SU-DHL-6 (cell line): ENCODE data around the gene DOCK10.

Source experiments
- H2AFZ ChIP-seq: fragments of 200-600 bp; sonication (generic); 2 replicates; pipeline ENCODE4 v1.6.1; 2014; ENCODE audit warnings: low read depth, mild to moderate bottlenecking, moderate library complexity, mixed read lengths, antibody characterized with exemption, low read length; ENCODE audit not compliant: severe bottlenecking
- H3F3A ChIP-seq: fragments of 200-600 bp; shearing (Covaris generic); 2 replicates; pipeline ENCODE4 v1.6.0; 2016; ENCODE audit warnings: antibody characterized with exemption, mild to moderate bottlenecking; ENCODE audit not compliant: insufficient read depth
- H3K27ac ChIP-seq: fragments of 200-600 bp; sonication (generic); 2 replicates; pipeline ENCODE4 v1.5.1; 2016; ENCODE audit warnings: low read depth, mild to moderate bottlenecking, low read length, moderate library complexity, mixed read lengths
- H3K27me3 ChIP-seq: fragments of 200-600 bp; sonication (generic), shearing (Covaris generic); 2 replicates; pipeline ENCODE4 v1.6.0; 2014; ENCODE audit warnings: mild to moderate bottlenecking, low read length
- H3K36me3 ChIP-seq: fragments of 200-600 bp; sonication (generic); 2 replicates; pipeline ENCODE4 v1.6.1; 2014; ENCODE audit warnings: mild to moderate bottlenecking, low read length, mixed read lengths
- H3K4me2 ChIP-seq: fragments of 300-600, 200-600 bp; shearing (Covaris generic), sonication (generic); 2 replicates; pipeline ENCODE4 v1.6.0; 2014; ENCODE audit warnings: low read length, low read depth, mild to moderate bottlenecking; ENCODE audit not compliant: poor library complexity, severe bottlenecking
- H3K4me3 ChIP-seq: fragments of 200-600 bp; sonication (generic); 2 replicates; pipeline ENCODE4 v1.5.1; 2014; ENCODE audit warnings: antibody characterized with exemption, low read length, mild to moderate bottlenecking, mixed read lengths; ENCODE audit not compliant: insufficient read depth, poor library complexity, severe bottlenecking
- H3K79me2 ChIP-seq: fragments of 200-600 bp; sonication (generic); 2 replicates; pipeline ENCODE4 v1.6.1; 2014; ENCODE audit warnings: mild to moderate bottlenecking, low read length, moderate library complexity; ENCODE audit not compliant: insufficient read depth
- H3K9ac ChIP-seq: fragments of 200-600 bp; sonication (generic); 2 replicates; pipeline ENCODE4 v1.7.0; 2014; ENCODE audit warnings: mild to moderate bottlenecking, low read length
- H3K9me2 ChIP-seq: fragments of 200-600 bp; sonication (generic); replicated peaks from 2 replicates; pipeline ENCODE4 v1.6.1; 2014; ENCODE audit warnings: low read length; ENCODE audit not compliant: insufficient read depth
- H3K9me3 ChIP-seq: fragments of 200-600 bp; sonication (generic); 2 replicates; pipeline ENCODE4 v1.6.1; 2014; ENCODE audit warnings: low read length, mixed read lengths; ENCODE audit not compliant: insufficient read depth
- H4K20me1 ChIP-seq: fragments of 200-600 bp; sonication (generic); 2 replicates; pipeline ENCODE4 v1.6.1; 2014; ENCODE audit warnings: low read depth, mild to moderate bottlenecking, antibody characterized with exemption, low read length, moderate library complexity, mixed read lengths
- EZH2phosphoT487 ChIP-seq: fragments of 200-600 bp; sonication (generic), shearing (Covaris generic); conservative IDR thresholded peaks from 2 replicates; pipeline ENCODE4 v1.6.1; 2018; ENCODE audit warnings: mild to moderate bottlenecking, antibody characterized with exemption, low read length, moderate library complexity, mixed read lengths
- TF ChIP-seq, protein P1 (sequence below): fragments of 200-600 bp; sonication (generic); IDR thresholded peaks from one replicate; pipeline ENCODE4 v1.5.1; 2017; ENCODE audit warnings: antibody characterized with exemption, mild to moderate bottlenecking, low read length, moderate library complexity; ENCODE audit not compliant: insufficient read depth, poor library complexity, severe bottlenecking

Gene DOCK10

DNA sequence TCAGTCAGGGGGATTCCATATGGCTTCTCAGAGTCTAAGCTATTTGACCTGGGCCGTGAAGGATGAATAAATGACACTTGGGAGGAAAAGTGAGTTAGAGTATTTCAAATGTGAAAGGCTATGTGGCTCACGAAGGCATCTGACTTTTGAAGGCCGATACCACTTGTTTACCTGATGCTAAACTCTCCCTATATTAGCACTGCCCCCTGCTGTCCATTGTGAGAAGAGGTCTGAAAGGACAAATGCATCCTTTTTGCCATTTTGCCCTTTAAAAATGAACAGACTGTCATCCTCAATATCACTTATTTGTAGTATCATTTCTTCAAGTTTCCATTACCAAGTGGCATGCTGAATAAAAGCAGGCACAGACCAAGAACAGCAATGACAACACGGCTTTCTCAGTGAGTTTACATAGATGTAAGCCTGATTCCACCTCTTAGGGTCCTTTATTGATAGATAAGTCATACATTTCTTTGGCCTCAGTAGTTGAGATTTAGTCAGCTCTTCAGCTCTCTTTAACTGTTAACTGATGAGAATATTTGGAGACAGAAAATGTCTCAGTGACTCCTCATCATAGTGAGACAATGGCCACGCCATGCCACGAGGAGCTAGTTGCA, 40.1 kb downstream of the DOCK10 start:
- Histone ChIP-seq H3K4me2 (no peak overlapping the region), H3K9me3 (no peaks in the 10 kb centered on the region), H3K9me2 (no peaks in the 10 kb centered on the region), H3K27ac (no peak overlapping the region), H3K9ac (no peak overlapping the region), H3K36me3 (no peaks in the 10 kb centered on the region), H3F3A (no peaks in the 10 kb centered on the region), H3K79me2 (no peaks in the 10 kb centered on the region), H4K20me1 (no peaks in the 10 kb centered on the region), H3K27me3 (no peaks in the 10 kb centered on the region), H3K4me3 (no peak overlapping the region), H2AFZ (peak overlapping the region; percentile 21)
- TF ChIP-seq, protein P1, sequence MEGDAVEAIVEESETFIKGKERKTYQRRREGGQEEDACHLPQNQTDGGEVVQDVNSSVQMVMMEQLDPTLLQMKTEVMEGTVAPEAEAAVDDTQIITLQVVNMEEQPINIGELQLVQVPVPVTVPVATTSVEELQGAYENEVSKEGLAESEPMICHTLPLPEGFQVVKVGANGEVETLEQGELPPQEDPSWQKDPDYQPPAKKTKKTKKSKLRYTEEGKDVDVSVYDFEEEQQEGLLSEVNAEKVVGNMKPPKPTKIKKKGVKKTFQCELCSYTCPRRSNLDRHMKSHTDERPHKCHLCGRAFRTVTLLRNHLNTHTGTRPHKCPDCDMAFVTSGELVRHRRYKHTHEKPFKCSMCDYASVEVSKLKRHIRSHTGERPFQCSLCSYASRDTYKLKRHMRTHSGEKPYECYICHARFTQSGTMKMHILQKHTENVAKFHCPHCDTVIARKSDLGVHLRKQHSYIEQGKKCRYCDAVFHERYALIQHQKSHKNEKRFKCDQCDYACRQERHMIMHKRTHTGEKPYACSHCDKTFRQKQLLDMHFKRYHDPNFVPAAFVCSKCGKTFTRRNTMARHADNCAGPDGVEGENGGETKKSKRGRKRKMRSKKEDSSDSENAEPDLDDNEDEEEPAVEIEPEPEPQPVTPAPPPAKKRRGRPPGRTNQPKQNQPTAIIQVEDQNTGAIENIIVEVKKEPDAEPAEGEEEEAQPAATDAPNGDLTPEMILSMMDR: peak; percentile 65
- no peak for TF ChIP-seq EZH2phosphoT487

DNA sequence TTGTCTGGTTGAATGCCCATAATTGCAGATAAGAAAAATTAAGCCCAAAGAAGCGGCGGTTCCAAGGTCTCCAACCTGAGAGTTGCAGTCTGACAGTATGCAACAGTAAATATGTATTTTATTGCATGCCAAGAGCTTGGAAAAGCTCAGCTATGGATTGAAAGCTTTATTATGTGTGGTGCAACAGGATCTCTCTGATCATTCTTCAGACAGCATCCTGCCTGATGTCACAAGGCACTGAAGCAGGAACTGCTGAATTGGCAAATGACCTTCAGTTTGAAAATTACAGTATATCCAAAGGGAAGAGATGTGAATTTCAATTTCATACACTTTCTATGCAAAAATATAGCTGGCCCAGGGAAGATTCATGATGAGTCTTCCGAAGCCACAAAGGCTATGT, 42.5 kb downstream of the DOCK10 start:
- Histone ChIP-seq H3K36me3 (no peaks in the 10 kb centered on the region), H3K9ac (no peak overlapping the region), H3K27me3 (no peaks in the 10 kb centered on the region), H4K20me1 (no peaks in the 10 kb centered on the region), H3K79me2 (no peaks in the 10 kb centered on the region), H2AFZ (no peak overlapping the region), H3K4me3 (no peak overlapping the region), H3K9me2 (no peaks in the 10 kb centered on the region), H3F3A (no peaks in the 10 kb centered on the region), H3K4me2 (no peak overlapping the region), H3K27ac (no peak overlapping the region), H3K9me3 (no peaks in the 10 kb centered on the region)
- TF ChIP-seq, protein P1: no peak
- no peak for TF ChIP-seq EZH2phosphoT487

DNA sequence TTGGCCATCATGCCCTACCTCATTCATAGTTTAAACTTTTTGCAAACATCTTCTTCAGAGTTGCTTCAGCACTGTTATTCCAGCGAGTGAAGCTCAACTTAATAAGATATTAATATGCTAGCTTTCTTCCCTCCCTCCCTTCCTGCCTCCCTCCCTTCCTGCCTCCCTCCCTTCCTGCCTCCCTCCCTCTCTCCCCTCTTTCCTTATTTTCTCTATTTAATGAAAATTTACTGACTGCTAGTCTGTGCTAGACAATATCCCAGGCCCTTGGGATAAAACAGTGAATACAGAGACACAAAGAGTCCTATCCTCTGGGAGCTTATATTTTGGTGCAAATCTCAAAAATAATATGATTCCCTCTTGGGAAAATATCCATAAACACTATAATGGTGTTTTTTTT, 42.9 kb downstream of the DOCK10 start:
- no peak overlapping the region for H3K4me2 ChIP-seq
- H3K36me3 ChIP-seq: no peaks in the 10 kb centered on the region
- H3K27me3 ChIP-seq: no peaks in the 10 kb centered on the region
- H3K9ac ChIP-seq: no peak overlapping the region
- TF ChIP-seq EZH2phosphoT487: no peak
- TF ChIP-seq, protein P1: no peak
- H2AFZ ChIP-seq: no peak overlapping the region
- H3K27ac ChIP-seq: no peak overlapping the region
- H3K9me2 ChIP-seq: no peaks in the 10 kb centered on the region
- no peaks in the 10 kb centered on the region for H3K79me2 ChIP-seq
- no peak overlapping the region for H3K4me3 ChIP-seq
- no peaks in the 10 kb centered on the region for H4K20me1 ChIP-seq
- H3K9me3 ChIP-seq: no peaks in the 10 kb centered on the region
- no peaks in the 10 kb centered on the region for H3F3A ChIP-seq

DNA sequence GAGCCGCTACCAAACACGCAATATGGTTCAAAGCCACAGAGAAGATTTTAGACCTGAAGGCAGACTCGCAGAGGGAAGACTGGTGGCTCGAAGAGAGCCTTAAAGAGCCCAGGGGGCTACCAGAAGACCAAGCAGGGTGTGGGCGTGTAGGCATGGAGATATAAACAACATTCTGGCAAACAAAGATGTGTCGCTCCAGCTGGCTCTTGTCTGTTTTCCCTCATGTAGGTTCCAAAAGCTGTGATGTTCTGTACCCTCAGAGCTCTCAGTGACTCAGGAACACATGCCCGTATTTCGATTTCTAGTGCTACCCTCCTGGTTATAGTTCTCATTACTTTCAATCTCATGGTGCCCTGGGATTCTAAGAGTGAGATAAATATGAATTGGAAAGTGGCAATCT, 44.5 kb downstream of the DOCK10 start:
- Histone ChIP-seq H3K4me2 (no peak overlapping the region), H3K27ac (no peak overlapping the region), H4K20me1 (no peaks in the 10 kb centered on the region), H3K4me3 (no peak overlapping the region), H3K9me2 (no peaks in the 10 kb centered on the region), H3K36me3 (no peaks in the 10 kb centered on the region), H3K27me3 (no peaks in the 10 kb centered on the region), H3K79me2 (no peaks in the 10 kb centered on the region), H3K9ac (no peak overlapping the region), H3K9me3 (no peaks in the 10 kb centered on the region), H3F3A (no peaks in the 10 kb centered on the region), H2AFZ (no peak overlapping the region)
- TF ChIP-seq, protein P1: no peak
- TF ChIP-seq EZH2phosphoT487: no peak
